Cardiac muscle cell (in vitro differentiated cells and primary cell): ENCODE data around the gene CAPZA1. TPM values are rescaled to one million over a fixed set of nuclear protein-coding genes. Genes with fewer than 3 reads are reported as not detected.

Experiments
- DNase-seq, 2 donors: peaks; one replicate each; pipeline versions ENCODE4 v3.0.0 to v3.0.0-alpha.2; 2010 to 2017; ENCODE audit warnings: low read depth in 1 of 2, low spot score in 1 of 2
- H3K27ac ChIP-seq: fragments of 200-600 bp; sonication (generic); 2 replicates; pipeline ENCODE4 v1.5.1; 2016
- H3K27me3 ChIP-seq: fragments of 200-600 bp; sonication (generic); 2 replicates; pipeline ENCODE4 v1.6.0; 2016; ENCODE audit warnings: control low read depth
- H3K36me3 ChIP-seq: fragments of 200-600 bp; sonication (generic); 2 replicates; pipeline ENCODE4 v1.5.1; 2016; ENCODE audit warnings: control low read depth
- H3K4me1 ChIP-seq: fragments of 200-600 bp; sonication (generic); 2 replicates; pipeline ENCODE4 v1.8.1; 2017; ENCODE audit warnings: low read depth, mild to moderate bottlenecking, mixed run types
- H3K4me3 ChIP-seq: fragments of 200-600 bp; sonication (generic); 2 replicates; pipeline ENCODE4 v1.5.1; 2016; ENCODE audit warnings: mild to moderate bottlenecking
- H3K9me3 ChIP-seq: fragments of 200-600 bp; sonication (generic); 2 replicates; pipeline ENCODE4 v1.5.1; 2017; ENCODE audit warnings: low read depth, mild to moderate bottlenecking, control low read depth
- CTCF ChIP-seq: IDR thresholded peaks from 2 replicates; pipeline ENCODE4 v1.5.1; 2012; ENCODE audit warnings: low read depth, mild to moderate bottlenecking, low read length
- polyA plus RNA-seq: library from polyadenylated mRNA; unstranded; fragments of >200 nt; fragmentation: Nextera tagmentation; extraction: Ambion mirVana; gene quantifications from 2 replicates; pipeline ENCODE4 v1.2.1, GENCODE V29; 2016
- total RNA-seq: library from RNA; depleted of rRNA; stranded (reverse); fragments of >200 nt; gene quantifications from 2 replicates; pipeline ENCODE4 v1.2.3, GENCODE V29; 2016

CAPZA1 gene
- total and polyA plus RNA-seq, 2 experiments from 2014 or later = 94.9 to 122 TPM

GRCh38 chr1:112678605-112679004 lies 59.0 kb downstream of the CAPZA1 start:
- H3K36me3 ChIP-seq = no peaks in the 10 kb centered on the region
- H3K4me3 ChIP-seq = no peak overlapping the region
- H3K4me1 ChIP-seq = peaks cover 4% of the 10 kb centered on the region
- H3K27ac ChIP-seq = no peak overlapping the region
- no peak for DNase-seq
- TF ChIP-seq CTCF = no peak
- H3K27me3 ChIP-seq = no peaks in the 10 kb centered on the region
- H3K9me3 ChIP-seq = no peaks in the 10 kb centered on the region

- H3K4me3 ChIP-seq = no peak overlapping the region
- H3K4me1 ChIP-seq = peaks cover 10% of the 10 kb centered on the region
- no peaks in the 10 kb centered on the region for H3K36me3 ChIP-seq
- no peak overlapping the region for H3K27ac ChIP-seq
- H3K9me3 ChIP-seq = no peaks in the 10 kb centered on the region
- H3K27me3 ChIP-seq = no peaks in the 10 kb centered on the region
- no peak for DNase-seq
- no peak for TF ChIP-seq CTCF
Observed at GRCh38 chr1:112685913-112686312, 66.3 kb downstream of the CAPZA1 start.

GRCh38 chr1:112686417-112686816 lies 66.8 kb downstream of the CAPZA1 start:
- no peak for TF ChIP-seq CTCF
- no peaks in the 10 kb centered on the region for H3K27me3 ChIP-seq
- H3K9me3 ChIP-seq = no peaks in the 10 kb centered on the region
- H3K36me3 ChIP-seq = peaks cover 3% of the 10 kb centered on the region
- DNase-seq = no peak
- no peak overlapping the region for H3K27ac ChIP-seq
- no peak overlapping the region for H3K4me3 ChIP-seq
- H3K4me1 ChIP-seq = peaks cover 10% of the 10 kb centered on the region

- H3K27ac ChIP-seq = peak overlapping the region; percentile 55
- TF ChIP-seq CTCF = no peak
- peaks cover 7% of the 10 kb centered on the region for H3K36me3 ChIP-seq
- no peaks in the 10 kb centered on the region for H3K9me3 ChIP-seq
- no peak overlapping the region for H3K4me3 ChIP-seq
- H3K4me1 ChIP-seq = peaks cover 10% of the 10 kb centered on the region
- H3K27me3 ChIP-seq = no peaks in the 10 kb centered on the region
- no peak for DNase-seq
Observed at GRCh38 chr1:112686835-112687234, 67.2 kb downstream of the CAPZA1 start.

- Histone ChIP-seq H3K36me3 (peaks cover 12% of the 10 kb centered on the region), H3K9me3 (no peaks in the 10 kb centered on the region), H3K4me3 (no peak overlapping the region), H3K27me3 (no peaks in the 10 kb centered on the region), H3K4me1 (peaks cover 10% of the 10 kb centered on the region), H3K27ac (peak overlapping the region; percentile 55)
- no peak for TF ChIP-seq CTCF
- DNase-seq = no peak
Observed at GRCh38 chr1:112687361-112687760, 67.7 kb downstream of the CAPZA1 start.
